AML-193 (cell line): ENCODE results near the gene SNX5.

Experiments used
- DNase-seq, 2 experiments: peaks; one replicate each; lab custom pipeline; 2025; lab: John Stamatoyannopoulos, UW

The SNX5 gene

GRCh38 chr20:17968366-17969277, at the start of gene SNX5, which contains the start of gene MGME1:
SNX5 (minus strand) TSS chr20:17968794; CDS start chr20:17968425, 369 bp downstream.
MGME1 (plus strand) TSS chr20:17969018; CDS start chr20:17969860, 842 bp downstream.
- DNase-seq = peak; percentile 96 to 97

GRCh38 chr20:18018100-18018499, 49.5 kb upstream of the SNX5 start:
- DNase-seq = no peak

GRCh38 chr20:18016772-18017171, 48.2 kb upstream of the SNX5 start:
- no peak for DNase-seq

GRCh38 chr20:18014411-18014810, 45.8 kb upstream of the SNX5 start:
- DNase-seq = no peak

- no peak for DNase-seq
These were observed 44.3 kb upstream of the SNX5 start for GRCh38 chr20:18012901-18013300.

- no peak for DNase-seq
These were observed 43.5 kb upstream of the SNX5 start for GRCh38 chr20:18011951-18012645.

- no peak for DNase-seq
These were observed 42.9 kb upstream of the SNX5 start for GRCh38 chr20:18011482-18011881.

GRCh38 chr20:18009116-18009515, 40.5 kb upstream of the SNX5 start:
- no peak for DNase-seq

GRCh38 chr20:18007534-18008292, 39.1 kb upstream of the SNX5 start:
- no peak for DNase-seq

- no peak for DNase-seq
These were observed 38.1 kb upstream of the SNX5 start for GRCh38 chr20:18006684-18007083.

GRCh38 chr20:18005990-18006364, 37.4 kb upstream of the SNX5 start:
- no peak for DNase-seq

GRCh38 chr20:18005170-18005989, 36.8 kb upstream of the SNX5 start:
- DNase-seq = no peak

GRCh38 chr20:18004384-18005031, 35.9 kb upstream of the SNX5 start:
- no peak for DNase-seq

- no peak for DNase-seq
These were observed 35.3 kb upstream of the SNX5 start for GRCh38 chr20:18003897-18004296.

- no peak for DNase-seq
These were observed 32.7 kb upstream of the SNX5 start for GRCh38 chr20:18001131-18001921.

- DNase-seq = no peak
These were observed 31.0 kb upstream of the SNX5 start for GRCh38 chr20:17999566-17999965.

GRCh38 chr20:17998446-17998845, 29.9 kb upstream of the SNX5 start:
- DNase-seq = no peak

GRCh38 chr20:17995967-17996819, 27.6 kb upstream of the SNX5 start:
- peak; percentile 58 to 65 for DNase-seq

GRCh38 chr20:17993546-17993945, 25.0 kb upstream of the SNX5 start:
- no peak for DNase-seq
